Measurements from ENCODE around the gene LCLAT1.

LCLAT1 gene

DNA sequence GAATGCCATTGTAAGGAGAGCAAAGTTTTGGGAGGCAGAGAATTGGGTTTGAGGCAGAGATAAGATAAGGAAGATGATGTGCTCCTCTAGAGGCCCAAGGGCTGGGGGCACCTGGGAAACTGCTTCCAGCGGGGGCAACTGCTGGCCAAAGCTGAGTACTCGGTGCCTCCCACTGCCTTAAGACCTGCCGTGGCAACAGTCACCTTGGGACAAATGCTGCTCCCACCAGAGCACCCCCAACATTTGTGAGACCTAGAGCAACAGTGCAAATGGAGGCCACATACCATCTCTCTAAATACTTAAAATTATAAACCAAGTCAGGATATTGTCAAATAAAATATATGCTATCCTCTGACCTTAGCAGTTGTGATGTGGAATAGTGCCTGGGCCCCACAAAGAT lies 233.1 kb downstream of the LCLAT1 start:
- DNase-seq, result no peak

DNA sequence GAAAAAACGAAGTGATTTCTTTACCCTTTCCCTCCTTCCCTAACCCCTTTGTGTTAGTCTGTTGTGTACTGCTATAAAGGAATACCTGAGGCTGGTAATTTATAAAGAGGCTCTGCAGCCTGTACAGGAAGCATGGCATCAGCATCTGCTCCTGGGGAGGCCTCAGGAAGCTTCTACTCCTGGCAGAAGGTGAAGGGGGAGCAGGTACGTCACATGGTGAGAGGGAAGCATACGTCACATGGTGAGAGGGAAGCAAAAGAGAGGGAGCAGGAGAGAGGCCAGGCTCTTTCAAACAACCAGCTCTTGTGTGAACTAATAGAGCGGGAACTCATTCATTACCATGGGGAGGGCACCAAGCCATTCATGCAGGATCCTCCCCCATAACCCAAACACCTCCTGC lies 234.0 kb downstream of the LCLAT1 start:
- no peak for DNase-seq

DNA sequence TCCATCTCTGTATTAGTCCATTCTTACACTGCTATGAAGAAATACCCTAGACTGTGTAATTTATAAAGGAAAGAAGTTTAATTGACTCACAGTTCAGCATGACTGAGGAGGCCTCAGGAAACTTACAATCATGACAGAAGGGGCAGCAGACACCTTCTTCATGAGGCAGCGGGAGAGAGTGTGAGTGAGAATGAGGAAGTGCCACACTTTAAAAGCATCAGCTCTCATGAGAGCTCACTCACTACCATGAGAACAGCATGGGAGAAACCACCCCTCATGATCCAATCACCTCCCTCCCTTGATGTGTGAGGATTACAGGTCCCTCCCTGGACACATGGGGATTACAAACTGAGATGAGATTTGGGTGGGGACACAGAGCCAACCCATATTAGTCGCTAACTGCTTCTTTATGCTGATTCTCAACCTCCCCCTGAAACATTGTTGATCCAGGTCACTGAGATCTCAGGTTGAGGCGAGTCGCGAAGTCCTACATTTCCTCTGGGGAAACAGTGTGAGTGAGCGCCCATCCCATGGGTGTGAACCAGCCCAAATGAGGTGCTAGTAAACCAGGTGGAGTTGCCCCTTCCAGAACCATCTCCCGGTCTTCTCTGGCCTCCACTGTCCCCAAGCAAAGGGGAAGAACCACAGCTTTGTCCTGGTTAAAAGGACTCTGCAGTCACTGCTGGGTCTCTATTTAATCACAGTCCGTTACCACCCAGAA lies 236.3 kb downstream of the LCLAT1 start:
- no peak for DNase-seq

DNA sequence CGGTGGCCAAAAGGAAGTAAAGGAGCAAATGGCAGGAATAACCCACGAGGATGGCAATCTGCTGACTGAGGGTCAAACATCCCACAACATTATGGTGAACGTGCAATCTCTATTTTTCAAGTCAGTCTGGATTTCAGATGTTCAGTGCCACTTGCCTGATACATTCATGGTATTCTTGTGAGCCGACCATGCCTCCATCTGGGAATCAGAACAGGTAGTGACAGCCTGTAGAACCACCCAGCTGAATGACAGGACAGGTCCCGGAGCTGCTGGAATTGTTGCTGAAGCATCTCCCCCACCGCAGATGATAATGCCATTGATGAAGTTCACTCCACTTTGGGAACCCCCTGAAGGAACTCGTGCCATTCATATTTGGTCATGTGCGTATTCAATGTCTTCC lies 237.0 kb downstream of the LCLAT1 start:
- no peak for DNase-seq

DNA sequence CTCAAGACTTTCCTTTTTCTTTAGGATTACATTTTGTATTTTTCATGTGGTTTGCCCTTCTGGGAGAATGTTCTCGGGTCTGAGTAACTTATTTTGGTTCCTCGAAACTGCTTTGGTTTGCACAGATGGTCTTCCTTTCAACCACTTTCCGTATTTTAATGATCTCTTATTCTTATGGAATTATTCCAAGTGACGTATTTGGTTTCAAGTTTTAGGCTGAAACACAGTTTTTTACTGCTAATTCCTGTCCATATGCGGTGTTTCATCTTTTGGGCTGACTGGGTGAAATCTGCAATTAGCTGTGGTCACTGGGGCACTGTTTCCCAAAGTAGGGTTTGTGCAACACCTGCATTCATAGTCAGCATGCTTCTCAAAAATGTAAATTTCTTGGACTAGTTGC lies 237.5 kb downstream of the LCLAT1 start:
- DNase-seq, result no peak

DNA sequence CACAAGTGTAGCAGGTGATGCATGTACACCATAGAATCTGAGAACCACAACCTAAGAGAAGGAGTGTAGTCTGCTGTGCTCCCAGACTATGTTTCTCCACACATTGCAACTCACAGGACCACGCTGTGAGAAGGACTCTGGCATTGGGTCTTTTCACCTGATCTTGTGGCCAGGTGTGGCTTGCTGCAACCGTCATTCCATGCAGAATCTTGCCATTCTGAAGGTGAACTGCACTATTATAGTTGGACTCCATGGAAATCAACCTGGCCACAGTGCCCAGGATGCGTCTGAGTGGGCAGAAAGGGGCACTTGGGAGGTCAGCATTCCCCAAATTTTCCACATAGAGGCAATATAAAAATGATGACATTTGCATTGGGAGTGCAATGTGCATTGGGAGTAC lies 237.9 kb downstream of the LCLAT1 start:
- no peak for DNase-seq

DNA sequence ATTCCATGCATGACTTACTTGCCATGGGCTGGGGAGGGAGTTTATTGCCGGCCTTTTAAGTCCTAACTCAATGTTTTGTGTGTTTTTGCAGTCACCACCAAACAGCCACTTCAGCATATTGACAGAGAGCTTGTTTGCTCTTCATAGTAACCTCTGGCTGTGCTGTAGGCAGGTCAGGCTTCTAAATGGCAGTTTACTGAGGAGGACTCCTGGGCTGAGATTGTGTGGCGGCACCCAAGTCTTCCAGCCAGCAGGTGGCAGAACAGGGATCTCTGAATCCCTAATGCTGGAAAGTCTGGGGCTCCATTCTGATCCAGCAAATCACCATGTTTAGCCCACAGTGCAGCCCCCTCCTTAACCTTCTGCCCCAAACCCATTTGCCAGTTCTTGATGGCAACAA lies 239.0 kb downstream of the LCLAT1 start:
- DNase-seq, result no peak

DNA sequence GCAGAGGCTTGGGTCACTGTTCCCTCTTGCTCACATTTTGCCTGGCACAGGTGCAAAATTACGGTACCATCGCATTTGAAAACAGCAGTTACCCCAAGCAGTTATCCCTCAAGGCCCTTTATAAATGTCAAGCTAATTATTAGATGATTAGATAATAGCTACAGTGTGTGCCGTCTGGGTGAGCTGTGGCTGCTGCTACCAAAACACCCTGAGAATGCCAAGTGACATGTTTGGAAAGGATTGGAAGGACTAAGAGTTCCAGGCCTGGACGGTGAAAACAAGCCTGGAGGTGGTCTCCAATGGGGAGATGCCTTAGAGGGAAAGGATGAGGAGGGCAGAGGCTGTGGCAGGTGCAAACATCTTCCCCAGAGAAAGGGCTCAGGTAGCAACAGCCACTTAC lies 239.6 kb downstream of the LCLAT1 start:
- no peak for DNase-seq

DNA sequence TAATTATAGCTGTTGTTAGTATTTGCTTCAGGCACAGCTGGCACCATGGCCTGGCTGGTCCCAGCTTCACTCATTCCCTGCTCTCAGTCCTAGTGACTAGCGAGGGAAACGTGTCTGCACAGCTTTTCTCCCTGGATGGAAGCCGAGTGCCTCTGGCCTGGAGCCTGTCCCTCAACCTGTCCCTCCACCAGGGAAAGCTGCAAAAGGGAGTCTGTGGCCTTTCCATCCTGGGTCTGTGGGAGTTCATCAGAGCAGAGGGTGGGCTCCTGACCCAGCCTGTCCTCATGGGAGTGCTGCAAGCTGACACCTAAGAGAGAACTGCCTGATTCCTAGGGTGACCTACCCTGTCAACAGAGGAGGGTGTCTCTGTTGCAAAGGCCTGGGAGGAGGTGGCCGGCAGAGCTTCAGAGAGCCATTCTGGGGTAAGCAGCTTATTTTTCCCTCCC lies 241.9 kb downstream of the LCLAT1 start:
- DNase-seq, result no peak

DNA sequence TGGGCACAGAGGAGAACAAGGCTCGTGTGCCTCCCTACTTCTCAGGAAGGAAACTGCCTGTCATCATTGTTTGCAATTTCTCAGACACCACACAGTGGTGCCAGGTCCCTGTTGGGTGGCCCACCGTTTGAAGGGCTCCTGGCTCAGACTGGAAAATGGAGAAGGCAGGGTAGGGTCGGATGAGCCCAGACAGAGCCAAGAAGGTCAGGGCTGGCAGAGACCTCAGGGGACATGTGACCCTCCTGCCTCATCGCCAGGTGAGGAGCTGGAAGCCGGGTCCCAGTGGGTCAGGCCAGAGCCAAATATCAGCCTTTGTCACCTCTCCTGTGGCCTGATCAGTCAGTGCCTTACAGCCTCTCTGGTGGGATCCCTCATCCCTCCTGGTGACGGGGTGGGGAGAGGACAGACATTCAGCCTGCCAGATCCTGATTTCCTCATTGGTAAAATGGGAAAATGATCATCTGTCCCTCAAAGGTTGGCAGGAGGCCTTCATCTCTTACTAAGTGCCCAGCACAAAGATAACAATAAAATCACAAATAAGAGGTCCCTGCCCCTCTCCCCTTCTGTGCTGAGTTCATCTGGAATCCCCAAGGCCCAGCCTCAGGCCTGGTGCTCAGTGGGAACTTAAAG lies 242.6 kb downstream of the LCLAT1 start:
- DNase-seq, result no peak

DNA sequence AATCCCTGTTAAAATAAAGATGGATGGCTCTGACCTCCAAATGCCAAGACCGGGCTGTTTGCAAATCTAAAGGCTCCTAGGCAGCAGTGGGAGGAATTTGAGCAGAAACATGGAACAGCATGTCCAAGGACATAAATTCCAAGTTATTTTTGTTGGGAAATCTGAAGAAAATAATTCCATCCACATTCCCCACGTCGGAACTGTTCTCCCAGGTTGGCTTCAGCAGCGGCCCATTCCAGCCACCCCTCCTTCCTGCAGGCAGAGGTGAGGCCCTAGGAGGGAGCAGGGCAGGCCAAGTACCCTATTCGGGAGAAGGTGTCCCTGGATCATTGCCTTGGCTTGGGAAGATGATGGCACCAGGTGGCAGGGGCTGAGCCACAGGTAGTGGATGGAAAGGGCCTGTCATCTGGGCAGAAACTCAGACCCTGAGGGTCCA lies 243.1 kb downstream of the LCLAT1 start:
- DNase-seq, result no peak

DNA sequence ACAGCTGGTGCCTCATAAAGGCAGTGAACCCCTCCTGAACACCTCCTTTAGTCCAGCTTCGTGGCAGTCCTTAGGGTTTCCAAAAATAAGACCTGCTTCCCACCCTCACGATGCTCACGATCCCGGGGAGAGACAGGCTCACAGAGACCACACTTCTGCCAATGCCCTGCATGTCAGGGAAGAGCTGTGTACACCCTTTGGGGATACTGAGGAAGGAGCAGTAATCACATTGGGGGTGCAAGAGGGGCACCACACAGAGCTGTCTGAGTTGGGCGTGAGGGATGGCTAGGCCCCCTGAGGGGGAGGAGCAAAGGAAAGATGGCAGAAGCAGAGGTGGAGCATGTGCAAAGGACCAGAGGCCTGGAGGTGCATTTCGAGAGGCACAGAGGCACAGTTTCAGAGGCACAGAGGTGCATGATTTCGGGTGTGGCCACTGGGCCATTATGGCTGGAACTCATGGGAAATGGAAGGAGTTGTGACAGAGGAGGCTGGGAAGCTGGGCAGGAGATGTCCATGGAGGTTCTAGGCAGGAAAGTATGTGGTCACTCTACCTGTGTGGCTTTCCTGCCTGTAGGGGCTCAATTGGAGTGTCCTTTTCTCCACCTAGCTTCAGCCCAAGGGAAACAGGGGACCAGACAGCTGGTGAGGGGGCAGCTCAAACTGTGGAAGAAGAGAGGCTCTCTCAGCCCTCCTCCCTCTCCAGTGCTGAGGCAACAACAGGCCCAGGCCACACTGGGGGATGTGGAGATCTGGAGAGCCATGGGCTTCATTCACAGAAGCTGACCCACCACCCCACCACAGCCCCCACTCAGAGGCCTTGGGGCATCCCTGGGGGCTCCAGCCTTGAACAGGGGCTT lies 244.3 kb downstream of the LCLAT1 start:
- no peak for DNase-seq

DNA sequence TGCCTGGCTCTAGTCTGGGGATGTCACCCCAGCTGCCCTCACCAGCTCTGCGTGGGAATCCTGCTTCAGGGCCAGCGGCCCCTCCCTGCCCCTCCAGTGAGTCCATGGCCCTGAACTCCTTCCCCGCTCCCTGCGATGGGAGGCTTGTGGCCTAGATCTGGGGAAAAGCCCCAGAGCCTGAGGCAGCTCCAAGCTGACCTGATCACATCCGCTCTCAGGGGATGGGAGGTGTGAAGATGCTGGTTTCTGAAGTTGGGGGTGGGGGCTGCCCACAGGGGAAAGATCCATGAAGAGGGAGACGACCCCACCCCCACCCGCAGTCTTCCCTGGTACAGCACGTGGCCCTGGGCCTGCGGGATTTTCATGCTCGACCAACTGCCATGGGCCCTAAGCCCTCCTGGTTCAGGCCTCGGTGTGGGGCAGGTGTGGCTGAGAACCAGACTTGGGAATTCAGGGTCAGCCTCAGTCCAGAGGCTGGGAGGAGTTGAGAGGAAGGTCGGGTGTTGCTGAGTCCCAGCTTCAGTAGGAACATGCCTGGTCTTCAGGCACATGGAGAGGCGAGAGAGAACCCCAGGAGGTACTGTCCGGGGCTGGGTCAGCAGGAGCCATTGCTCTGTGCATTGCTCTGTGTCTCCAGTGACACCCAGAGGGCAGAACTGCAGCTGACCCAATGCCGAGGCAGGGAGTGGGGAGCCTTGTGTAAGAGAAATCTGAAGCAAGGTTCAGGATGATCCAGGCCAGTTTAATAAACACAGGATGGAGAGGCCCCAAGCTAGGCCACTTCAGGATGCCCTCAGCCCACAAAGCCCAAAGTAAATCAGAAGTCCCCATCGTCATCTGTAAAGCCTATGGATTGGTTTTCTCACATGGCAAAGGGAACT lies 245.1 kb downstream of the LCLAT1 start:
- no peak for DNase-seq

DNA sequence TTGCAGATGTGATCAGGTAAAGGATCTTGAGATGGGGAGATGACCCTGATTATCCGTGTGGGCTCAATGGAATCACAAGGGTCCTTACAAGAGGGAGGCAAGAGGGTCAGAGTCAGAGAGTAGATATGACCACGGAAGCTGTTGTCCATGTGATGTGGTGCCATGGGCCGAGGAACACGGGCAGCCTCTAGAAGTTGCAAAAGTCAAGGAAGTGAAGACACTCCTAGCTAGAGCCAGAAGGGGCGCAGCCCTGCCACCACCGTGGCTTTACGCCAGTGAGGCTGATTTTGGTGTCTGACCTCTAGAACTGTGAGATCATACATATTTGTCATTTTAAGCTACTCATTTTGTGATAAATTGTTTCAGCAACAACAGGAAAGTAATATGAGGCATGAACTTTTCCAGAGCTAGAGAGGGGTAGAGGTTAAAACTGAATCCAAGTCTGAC lies 245.8 kb downstream of the LCLAT1 start:
- DNase-seq, result no peak
